HepG2 (cell line): ENCODE results near the gene MRPL18. TPM values are rescaled to one million over a fixed set of nuclear protein-coding genes. Genes with fewer than 3 reads are reported as not detected.

Experiments used
- BORCS8-MEF2B ChIP-seq: sonication (generic); formaldehyde crosslinking; IDR thresholded peaks from 2 replicates; pipeline ENCODE4 v1.8.0; 2022; ENCODE audit warnings: mild to moderate bottlenecking, missing genetic modification reagents
- FOXK1 ChIP-seq: sonication (generic); formaldehyde crosslinking; IDR thresholded peaks from 2 replicates; pipeline ENCODE4 v1.4.0; 2020; ENCODE audit warnings: low read depth, missing genetic modification reagents, borderline replicate concordance
- FOXP1 ChIP-seq, 2 experiments: fragments of 450-650 bp in 1 of 2; IDR thresholded peaks; 2 replicates each; pipeline ENCODE4 v1.6.1; 2017 to 2018; ENCODE audit warnings: antibody characterized with exemption in 1 of 2
- HOXA5 ChIP-seq: sonication (generic); formaldehyde crosslinking; IDR thresholded peaks from 2 replicates; pipeline ENCODE4 v1.4.0; 2020; ENCODE audit warnings: missing genetic modification reagents
- NR1H2 ChIP-seq: sonication (generic); formaldehyde crosslinking; IDR thresholded peaks from 2 replicates; pipeline ENCODE4 v1.8.1; 2022; ENCODE audit warnings: low read depth, missing genetic modification reagents, borderline replicate concordance
- PITX1 ChIP-seq: sonication (generic); formaldehyde crosslinking; IDR thresholded peaks from 2 replicates; pipeline ENCODE4 v1.5.1; 2020; ENCODE audit warnings: mild to moderate bottlenecking, missing genetic modification reagents
- TBX2 ChIP-seq: sonication (generic); formaldehyde crosslinking; IDR thresholded peaks from 2 replicates; pipeline ENCODE4 v1.5.0; 2020; ENCODE audit warnings: missing genetic modification reagents, mild to moderate bottlenecking, borderline replicate concordance
- TCF7 ChIP-seq: sonication (generic); IDR thresholded peaks from 2 replicates; pipeline ENCODE4 v1.6.1; 2016; ENCODE audit warnings: antibody characterized with exemption, low read depth
- ZBTB1 ChIP-seq: sonication (generic); formaldehyde crosslinking; IDR thresholded peaks from 2 replicates; pipeline ENCODE4 v1.4.0; 2020; ENCODE audit warnings: missing genetic modification reagents, borderline replicate concordance
- ZNF205 ChIP-seq: IDR thresholded peaks from 2 replicates; pipeline ENCODE4 v1.6.1; 2018; ENCODE audit warnings: missing biosample characterization, missing genetic modification reagents
- ZNF333 ChIP-seq: sonication (generic); formaldehyde crosslinking; IDR thresholded peaks from 2 replicates; pipeline ENCODE4 v1.4.0; 2020; ENCODE audit warnings: mild to moderate bottlenecking, missing genetic modification reagents, borderline replicate concordance
- ZNF501 ChIP-seq: sonication (generic); formaldehyde crosslinking; IDR thresholded peaks from 2 replicates; pipeline ENCODE4 v1.5.1; 2020; ENCODE audit warnings: mild to moderate bottlenecking, moderate library complexity, missing genetic modification reagents
- ZNF572 ChIP-seq: sonication (generic); formaldehyde crosslinking; IDR thresholded peaks from 2 replicates; pipeline ENCODE4 v1.5.1; 2020; ENCODE audit warnings: mild to moderate bottlenecking, missing genetic modification reagents
- ZNF616 ChIP-seq: sonication (generic); formaldehyde crosslinking; IDR thresholded peaks from 2 replicates; pipeline ENCODE4 v1.5.0; 2020; ENCODE audit warnings: low read depth, mild to moderate bottlenecking, missing genetic modification reagents
- polyA plus RNA-seq, 8 experiments: library from polyadenylated mRNA; depleted of rRNA in 3 of 8; stranded (reverse) in 7 of 8; unstranded in 1 of 8; fragments of >200 nt; fragmentation: Illumina TruSeq in 4 of 8; extraction: Trizol in 4 of 8; gene quantifications; 2 replicates each; pipeline versions ENCODE4 v1.2.1 to v1.2.3, GENCODE V29; 2011 to 2016; ENCODE audit warnings: low read depth in 4 of 8, missing spikeins in 1 of 8, mixed read lengths in 1 of 8; ENCODE audit not compliant: insufficient read depth in 1 of 8
- total RNA-seq, 5 experiments: library from RNA; depleted of rRNA; stranded (reverse); fragments of >200 nt; fragmentation: Illumina TruSeq; extraction: Trizol; gene quantifications; 2 replicates each; pipeline ENCODE4 v1.2.3, GENCODE V29; 2016; ENCODE audit warnings: low read depth in 1 of 5
- TF ChIP-seq, protein P1 (sequence below): sonication (generic); formaldehyde crosslinking; IDR thresholded peaks from 2 replicates; pipeline ENCODE4 v1.4.0; 2020; ENCODE audit warnings: missing genetic modification reagents
- TF ChIP-seq, protein P2 (sequence below): sonication (generic); formaldehyde crosslinking; IDR thresholded peaks from 2 replicates; pipeline ENCODE4 v1.4.0; 2020; ENCODE audit warnings: missing genetic modification reagents
- TF ChIP-seq, protein P3 (sequence below), 2 experiments: fragments of 450-650 bp in 1 of 2; sonication (generic) in 1 of 2; formaldehyde crosslinking; IDR thresholded peaks; 2 replicates each; pipeline versions ENCODE4 v1.5.0 to v1.8.0; 2020 to 2022; ENCODE audit warnings: mild to moderate bottlenecking in 1 of 2, missing genetic modification reagents in 1 of 2

The MRPL18 gene
- total and polyA plus RNA-seq, 2 of the 13 experiments (the other 11 are each of a cell fraction or from before 2014, with no cell fraction given): 85.6 to 176 TPM

DNA sequence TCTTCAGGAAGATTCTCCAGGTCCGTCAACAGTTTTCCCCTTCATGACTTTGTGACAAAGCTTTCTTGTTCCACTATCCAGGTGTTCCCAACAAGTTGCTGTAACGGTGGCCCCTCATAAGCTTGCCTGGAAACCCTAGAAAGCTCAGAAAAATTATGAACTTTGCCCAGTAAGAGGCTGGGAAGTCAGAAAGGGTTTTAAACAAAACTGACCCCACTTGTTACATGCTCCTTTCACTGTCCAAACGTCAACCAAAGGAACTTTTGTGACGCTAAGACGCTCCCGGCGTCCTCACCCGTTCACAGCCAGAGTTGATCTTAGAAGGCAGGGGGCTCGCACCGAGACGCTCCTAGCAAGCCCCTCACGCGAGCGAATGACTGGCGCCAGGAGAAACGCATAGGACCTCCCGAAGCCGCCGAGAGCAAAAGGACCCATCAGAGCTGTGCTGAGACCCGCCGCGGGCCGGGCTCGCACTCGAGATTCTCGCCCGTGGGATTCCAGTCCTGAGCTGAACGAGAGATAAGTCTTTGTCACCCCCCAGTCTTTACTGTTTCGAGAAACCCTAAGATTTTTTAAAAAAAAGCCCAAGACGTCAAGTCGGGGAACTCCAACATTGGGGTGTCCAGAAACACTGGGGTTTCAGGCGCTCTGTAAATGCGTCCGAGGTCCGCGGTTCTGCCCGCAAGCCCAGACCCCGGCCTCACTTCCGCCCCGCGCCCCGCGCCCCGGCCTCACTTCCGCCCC lies 29.0 kb upstream of the MRPL18 start (continued):
- TF ChIP-seq ZNF333 (CRISPR knock-in tag): no peak
- TF ChIP-seq FOXP1 (IDR thresholded peaks at IDR 0.05): no peak
- no peak for TF ChIP-seq FOXP1 (CRISPR knock-in tag; IDR thresholded peaks at IDR 0.05)
- TF ChIP-seq, protein P1, sequence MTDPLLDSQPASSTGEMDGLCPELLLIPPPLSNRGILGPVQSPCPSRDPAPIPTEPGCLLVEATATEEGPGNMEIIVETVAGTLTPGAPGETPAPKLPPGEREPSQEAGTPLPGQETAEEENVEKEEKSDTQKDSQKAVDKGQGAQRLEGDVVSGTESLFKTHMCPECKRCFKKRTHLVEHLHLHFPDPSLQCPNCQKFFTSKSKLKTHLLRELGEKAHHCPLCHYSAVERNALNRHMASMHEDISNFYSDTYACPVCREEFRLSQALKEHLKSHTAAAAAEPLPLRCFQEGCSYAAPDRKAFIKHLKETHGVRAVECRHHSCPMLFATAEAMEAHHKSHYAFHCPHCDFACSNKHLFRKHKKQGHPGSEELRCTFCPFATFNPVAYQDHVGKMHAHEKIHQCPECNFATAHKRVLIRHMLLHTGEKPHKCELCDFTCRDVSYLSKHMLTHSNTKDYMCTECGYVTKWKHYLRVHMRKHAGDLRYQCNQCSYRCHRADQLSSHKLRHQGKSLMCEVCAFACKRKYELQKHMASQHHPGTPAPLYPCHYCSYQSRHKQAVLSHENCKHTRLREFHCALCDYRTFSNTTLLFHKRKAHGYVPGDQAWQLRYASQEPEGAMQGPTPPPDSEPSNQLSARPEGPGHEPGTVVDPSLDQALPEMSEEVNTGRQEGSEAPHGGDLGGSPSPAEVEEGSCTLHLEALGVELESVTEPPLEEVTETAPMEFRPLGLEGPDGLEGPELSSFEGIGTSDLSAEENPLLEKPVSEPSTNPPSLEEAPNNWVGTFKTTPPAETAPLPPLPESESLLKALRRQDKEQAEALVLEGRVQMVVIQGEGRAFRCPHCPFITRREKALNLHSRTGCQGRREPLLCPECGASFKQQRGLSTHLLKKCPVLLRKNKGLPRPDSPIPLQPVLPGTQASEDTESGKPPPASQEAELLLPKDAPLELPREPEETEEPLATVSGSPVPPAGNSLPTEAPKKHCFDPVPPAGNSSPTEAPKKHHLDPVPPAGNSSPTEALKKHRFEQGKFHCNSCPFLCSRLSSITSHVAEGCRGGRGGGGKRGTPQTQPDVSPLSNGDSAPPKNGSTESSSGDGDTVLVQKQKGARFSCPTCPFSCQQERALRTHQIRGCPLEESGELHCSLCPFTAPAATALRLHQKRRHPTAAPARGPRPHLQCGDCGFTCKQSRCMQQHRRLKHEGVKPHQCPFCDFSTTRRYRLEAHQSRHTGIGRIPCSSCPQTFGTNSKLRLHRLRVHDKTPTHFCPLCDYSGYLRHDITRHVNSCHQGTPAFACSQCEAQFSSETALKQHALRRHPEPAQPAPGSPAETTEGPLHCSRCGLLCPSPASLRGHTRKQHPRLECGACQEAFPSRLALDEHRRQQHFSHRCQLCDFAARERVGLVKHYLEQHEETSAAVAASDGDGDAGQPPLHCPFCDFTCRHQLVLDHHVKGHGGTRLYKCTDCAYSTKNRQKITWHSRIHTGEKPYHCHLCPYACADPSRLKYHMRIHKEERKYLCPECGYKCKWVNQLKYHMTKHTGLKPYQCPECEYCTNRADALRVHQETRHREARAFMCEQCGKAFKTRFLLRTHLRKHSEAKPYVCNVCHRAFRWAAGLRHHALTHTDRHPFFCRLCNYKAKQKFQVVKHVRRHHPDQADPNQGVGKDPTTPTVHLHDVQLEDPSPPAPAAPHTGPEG (CRISPR knock-in tag): peak; percentile 76; the same call in 1 of the 2 replicates
- 0 out of 2 replicates have a peak, but pooled peaks have one; percentile 8 for TF ChIP-seq PITX1 (CRISPR knock-in tag)
- TF ChIP-seq TBX2 (CRISPR knock-in tag): no peak
- TF ChIP-seq FOXK1 (CRISPR knock-in tag): no peak
- TF ChIP-seq ZNF205 (CRISPR knock-in tag): peak; percentile 2; the same call in 1 of the 2 replicates
- TF ChIP-seq ZNF501 (CRISPR knock-in tag): peak; percentile 68
- TF ChIP-seq ZBTB1 (CRISPR knock-in tag): peak; percentile 91; the same call in 1 of the 2 replicates
- TF ChIP-seq, protein P2, sequence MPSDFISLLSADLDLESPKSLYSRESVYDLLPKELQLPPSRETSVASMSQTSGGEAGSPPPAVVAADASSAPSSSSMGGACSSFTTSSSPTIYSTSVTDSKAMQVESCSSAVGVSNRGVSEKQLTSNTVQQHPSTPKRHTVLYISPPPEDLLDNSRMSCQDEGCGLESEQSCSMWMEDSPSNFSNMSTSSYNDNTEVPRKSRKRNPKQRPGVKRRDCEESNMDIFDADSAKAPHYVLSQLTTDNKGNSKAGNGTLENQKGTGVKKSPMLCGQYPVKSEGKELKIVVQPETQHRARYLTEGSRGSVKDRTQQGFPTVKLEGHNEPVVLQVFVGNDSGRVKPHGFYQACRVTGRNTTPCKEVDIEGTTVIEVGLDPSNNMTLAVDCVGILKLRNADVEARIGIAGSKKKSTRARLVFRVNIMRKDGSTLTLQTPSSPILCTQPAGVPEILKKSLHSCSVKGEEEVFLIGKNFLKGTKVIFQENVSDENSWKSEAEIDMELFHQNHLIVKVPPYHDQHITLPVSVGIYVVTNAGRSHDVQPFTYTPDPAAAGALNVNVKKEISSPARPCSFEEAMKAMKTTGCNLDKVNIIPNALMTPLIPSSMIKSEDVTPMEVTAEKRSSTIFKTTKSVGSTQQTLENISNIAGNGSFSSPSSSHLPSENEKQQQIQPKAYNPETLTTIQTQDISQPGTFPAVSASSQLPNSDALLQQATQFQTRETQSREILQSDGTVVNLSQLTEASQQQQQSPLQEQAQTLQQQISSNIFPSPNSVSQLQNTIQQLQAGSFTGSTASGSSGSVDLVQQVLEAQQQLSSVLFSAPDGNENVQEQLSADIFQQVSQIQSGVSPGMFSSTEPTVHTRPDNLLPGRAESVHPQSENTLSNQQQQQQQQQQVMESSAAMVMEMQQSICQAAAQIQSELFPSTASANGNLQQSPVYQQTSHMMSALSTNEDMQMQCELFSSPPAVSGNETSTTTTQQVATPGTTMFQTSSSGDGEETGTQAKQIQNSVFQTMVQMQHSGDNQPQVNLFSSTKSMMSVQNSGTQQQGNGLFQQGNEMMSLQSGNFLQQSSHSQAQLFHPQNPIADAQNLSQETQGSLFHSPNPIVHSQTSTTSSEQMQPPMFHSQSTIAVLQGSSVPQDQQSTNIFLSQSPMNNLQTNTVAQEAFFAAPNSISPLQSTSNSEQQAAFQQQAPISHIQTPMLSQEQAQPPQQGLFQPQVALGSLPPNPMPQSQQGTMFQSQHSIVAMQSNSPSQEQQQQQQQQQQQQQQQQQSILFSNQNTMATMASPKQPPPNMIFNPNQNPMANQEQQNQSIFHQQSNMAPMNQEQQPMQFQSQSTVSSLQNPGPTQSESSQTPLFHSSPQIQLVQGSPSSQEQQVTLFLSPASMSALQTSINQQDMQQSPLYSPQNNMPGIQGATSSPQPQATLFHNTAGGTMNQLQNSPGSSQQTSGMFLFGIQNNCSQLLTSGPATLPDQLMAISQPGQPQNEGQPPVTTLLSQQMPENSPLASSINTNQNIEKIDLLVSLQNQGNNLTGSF (CRISPR knock-in tag): no peak
- TF ChIP-seq, protein P3, sequence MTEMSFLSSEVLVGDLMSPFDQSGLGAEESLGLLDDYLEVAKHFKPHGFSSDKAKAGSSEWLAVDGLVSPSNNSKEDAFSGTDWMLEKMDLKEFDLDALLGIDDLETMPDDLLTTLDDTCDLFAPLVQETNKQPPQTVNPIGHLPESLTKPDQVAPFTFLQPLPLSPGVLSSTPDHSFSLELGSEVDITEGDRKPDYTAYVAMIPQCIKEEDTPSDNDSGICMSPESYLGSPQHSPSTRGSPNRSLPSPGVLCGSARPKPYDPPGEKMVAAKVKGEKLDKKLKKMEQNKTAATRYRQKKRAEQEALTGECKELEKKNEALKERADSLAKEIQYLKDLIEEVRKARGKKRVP (CRISPR knock-in tag; IDR thresholded peaks at IDR 0.05): 0 out of 4 replicates have a peak, but pooled peaks of 1 of the 2 experiments have one; percentile 12
- no peak for TF ChIP-seq NR1H2 (CRISPR knock-in tag)
- peak; percentile 10; the same call in 1 of the 2 replicates for TF ChIP-seq HOXA5 (CRISPR knock-in tag)
- no peak for TF ChIP-seq ZNF616
- TF ChIP-seq ZNF572 (CRISPR knock-in tag): 0 out of 2 replicates have a peak, but pooled peaks have one; percentile 71
- TF ChIP-seq TCF7: no peak
- no peak for TF ChIP-seq BORCS8-MEF2B (CRISPR knock-in tag)
